Limb (tissue), 2 donors: ENCODE results near the gene SMIM35.
"Not testable (repeated sequence)": the region's sequence is repeated elsewhere in the genome, so short reads cannot be mapped to it uniquely, and the experiment has no call there.

Experiments used
- DNase-seq, 2 donors: peaks; one replicate each; pipeline ENCODE4 v3.0.0-alpha.2; 2016; ENCODE audit errors: extremely low spot score in 2 of 2

SMIM35 gene

DNA sequence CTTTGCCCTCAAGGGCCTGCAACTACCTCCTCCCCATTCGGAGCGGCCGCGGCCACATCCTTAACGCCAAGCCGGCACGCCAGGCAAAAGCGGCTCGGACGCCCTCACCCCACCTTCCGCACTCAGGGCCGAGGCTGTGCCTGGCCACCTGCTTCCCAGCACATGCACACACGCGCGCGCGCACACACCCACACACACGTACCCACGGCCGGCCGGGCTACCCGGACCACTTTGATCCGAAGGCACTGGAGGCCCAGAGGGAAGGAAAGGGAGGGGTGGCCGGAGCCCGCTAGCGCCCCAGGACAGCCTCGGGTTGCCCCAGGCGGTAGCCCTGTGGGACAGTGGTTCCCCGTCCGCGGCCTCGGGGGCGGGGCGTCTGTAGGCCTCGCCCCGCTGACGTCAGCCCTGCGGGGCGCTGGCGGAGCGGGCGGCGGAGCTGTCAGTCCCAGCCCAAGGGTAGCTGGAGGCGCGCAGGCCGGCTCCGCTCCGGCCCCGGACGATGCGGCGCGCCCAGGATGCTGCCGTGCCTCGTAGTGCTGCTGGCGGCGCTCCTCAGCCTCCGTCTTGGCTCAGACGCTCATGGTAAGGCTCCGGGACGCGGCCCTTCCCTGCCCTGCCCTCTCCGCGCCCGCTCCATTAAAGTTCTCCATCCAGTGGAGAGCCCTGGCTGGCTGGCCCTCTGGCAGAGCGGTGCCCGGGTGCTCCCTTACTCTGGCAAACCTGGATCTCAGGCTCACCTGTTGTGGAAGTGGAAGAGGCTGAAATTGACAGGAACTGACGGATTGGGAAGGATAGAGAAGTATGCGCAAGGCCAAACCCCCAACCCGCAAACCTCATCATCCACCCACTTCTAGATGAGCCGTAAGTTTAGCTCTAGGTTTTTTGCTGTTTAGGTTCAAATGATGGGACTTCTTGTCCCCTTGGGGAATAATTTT lies 100.5 kb downstream of the SMIM35 start, which contains the start of gene IL10RA:
IL10RA (plus strand) TSS at position 442 of the 935 bp plus-strand sequence; CDS start at position 516, 74 bp downstream.
- peak; percentile 53 to 76 for DNase-seq

GRCh38 chr11:117984476-117984875 lies 102.3 kb downstream of the SMIM35 start:
- peak in 1 of 2 donors; percentile 1 for DNase-seq

DNA sequence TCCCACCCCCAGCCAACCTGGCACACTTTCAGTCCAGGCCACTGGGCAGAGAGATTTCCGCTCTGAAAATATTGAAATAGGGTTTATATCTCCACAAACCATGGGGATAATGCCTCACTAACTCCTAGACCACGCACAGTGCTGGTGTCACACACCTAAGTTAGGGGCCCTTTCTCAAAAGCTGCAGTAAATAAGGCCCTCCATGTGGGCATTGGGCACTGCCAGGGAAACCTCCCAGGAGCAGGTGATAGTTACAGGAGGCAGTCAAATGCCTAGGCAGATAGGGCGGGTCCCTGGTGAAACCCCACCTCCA lies 103.6 kb downstream of the SMIM35 start:
- DNase-seq = no peak

GRCh38 chr11:117980720-117981119 lies 106.0 kb downstream of the SMIM35 start:
- DNase-seq = no peak

DNA sequence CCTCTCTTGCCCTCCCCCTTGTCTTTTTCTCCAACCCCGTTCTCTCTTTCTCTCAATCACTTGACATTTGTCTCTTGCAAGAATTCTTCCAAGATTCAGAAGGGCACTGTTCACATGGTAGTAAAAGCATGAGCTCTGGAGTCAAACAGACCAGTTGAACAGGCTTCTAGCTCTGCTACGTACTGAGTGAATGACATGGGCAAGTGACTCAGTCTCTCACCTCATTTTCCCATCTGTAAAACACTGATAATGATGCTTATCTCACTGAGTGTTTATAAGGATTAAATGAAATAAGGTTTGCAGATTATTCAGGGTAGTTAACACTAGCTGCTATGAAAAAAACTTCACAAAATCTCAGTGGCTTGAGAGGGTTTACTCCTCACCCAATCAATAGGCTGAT lies 106.5 kb downstream of the SMIM35 start:
- no peak for DNase-seq

DNA sequence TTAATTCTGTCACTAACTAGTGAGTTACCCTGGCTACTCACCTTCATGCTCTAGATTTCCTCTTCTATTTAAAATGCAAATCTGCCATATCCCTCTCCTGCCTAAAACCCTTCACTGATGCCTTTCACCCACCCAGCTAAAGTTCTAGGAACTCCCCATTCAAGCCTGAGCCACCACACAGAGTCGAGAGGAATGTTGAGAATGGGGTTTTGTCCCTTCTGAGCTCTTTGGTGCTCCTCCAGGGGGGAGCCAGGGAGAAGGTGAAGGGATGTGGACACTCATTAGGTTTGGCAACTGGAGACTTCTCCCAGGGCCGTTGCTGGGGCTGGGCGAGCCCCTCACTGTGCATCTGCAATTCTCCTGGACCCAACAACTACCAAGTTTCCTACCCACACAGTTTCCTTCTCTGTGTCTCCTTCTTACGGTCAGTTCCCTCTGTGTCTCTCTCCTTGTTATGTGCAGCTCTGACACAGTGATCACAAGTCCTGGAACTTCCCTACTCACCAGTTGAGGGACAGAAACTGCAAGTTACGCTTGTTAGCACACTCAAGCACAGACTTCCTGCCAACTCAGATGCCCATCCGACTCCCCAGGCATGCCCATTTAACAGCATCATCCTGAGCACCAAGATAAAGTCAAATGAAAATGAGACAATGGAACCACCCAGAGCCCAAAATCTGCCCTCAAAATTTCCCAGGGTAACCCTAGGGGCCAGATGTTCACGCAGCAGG lies 107.1 kb downstream of the SMIM35 start:
- DNase-seq = no peak

- no peak for DNase-seq
These were observed 107.8 kb downstream of the SMIM35 start for GRCh38 chr11:117978991-117979390.

GRCh38 chr11:117978291-117978910 lies 108.4 kb downstream of the SMIM35 start:
- not testable (repeated sequence) for DNase-seq

DNA sequence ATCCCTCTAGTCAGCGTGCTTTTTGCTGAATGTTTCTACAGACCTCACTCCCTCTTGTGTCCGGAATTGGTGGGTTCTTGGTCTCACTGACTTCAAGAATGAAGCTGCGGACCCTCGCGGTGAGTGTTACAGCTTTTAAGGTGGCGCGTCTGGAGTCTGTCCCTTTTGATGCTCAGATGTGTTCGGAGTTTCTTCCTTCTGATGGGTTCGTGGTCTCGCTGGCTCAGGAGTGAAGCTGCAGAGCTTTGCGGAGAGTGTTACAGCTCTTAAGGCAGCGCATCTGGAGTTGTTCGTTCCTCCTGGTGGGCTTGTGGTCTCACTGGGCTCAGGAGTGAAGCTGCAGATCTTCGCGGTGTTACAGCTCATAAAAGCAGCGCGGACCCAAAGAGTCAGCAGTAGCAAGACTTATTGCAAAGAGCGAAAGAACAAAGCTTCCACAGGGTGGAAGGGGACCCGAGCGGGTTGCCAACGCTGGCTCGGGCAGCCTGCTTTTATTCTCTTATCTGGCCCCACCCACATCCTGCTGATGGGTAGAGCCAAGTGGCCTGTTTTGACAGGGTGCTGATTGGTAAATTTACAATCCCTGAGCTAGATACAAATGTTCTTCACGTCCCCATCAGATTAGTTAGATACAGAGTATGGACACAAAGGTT lies 109.0 kb downstream of the SMIM35 start:
- not testable (repeated sequence) for DNase-seq

GRCh38 chr11:117977029-117977428 lies 109.7 kb downstream of the SMIM35 start:
- DNase-seq = no peak

GRCh38 chr11:117976445-117976844 lies 110.3 kb downstream of the SMIM35 start:
- no peak for DNase-seq

DNA sequence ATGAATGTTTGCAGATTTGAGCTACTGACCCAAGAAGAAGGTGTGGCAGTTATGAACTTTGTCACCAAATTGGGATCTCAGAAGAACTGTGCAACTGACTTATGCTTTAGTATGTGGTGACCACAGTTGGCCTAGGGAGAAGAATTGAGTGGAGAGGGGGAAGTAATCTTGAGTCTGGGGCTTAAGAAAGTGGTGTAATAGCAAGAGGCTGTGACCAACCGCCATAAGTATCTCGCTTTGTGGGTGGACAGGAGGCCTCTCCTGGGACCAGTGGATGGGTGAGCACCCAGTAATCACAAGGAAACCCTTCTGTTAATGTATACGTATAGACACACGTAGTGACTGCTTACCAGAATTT lies 113.3 kb downstream of the SMIM35 start:
- DNase-seq = no peak

DNA sequence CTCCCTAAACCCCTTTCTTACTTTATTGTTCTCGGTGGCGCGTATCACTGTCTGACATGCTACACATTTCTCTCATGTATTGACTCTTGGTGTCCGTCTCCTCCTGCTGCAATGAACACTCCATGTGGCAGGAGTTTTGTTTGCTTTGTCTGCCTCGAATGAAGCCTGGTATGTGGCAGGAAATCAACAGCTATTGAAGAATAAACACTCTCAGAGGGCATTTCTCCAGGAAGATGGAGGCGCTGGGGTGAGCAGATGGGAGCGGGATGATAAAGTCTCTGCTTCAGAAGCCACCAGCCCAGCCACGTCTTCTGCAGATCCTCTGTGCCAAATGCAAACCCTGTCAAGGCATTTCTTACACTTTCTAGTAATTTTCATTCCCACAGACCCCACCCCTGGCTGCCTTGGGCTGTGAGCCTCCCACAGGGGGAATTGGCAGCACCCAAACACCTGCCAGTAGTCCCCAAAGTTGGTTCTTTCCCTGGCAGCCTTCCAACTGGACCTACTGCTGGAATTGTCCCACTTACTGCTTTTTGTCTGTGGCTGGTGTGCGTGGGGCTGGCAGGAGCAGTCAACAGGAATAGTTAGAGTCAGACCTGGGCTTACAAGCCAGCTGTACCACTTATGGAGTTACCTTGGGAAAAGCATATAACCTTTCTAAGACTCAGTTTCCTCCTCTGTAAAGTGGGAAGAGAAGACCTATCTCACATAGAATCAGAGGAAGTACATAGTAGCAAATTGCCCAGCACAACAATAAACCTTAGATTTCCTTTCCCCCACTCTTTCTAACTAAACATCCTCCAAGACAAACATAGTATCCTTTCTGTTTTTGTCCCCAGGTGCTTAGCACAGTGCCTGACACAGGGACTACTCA lies 113.9 kb downstream of the SMIM35 start:
- DNase-seq = peak in 1 of 2 donors; percentile 19

DNA sequence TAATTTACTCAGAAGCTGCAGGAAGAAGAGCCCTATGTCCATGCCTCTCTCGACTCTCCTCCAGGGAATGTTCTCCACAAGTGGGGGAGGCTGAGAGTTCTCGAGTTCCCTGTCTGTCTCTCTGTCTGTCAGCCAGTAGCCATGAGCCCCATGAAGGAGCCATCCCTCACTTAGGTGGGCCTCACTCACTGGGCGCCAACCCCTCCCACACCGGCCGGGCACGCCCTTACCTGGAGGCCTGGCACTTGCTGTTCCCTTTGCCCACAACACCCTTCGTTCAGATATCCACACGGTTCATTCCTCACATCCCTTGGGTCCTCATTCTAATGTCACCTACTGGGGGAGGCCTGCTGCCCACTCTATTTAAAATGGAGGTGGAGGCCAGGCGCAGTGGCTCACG lies 114.7 kb downstream of the SMIM35 start:
- DNase-seq = no peak

- no peak for DNase-seq
These were observed 116.3 kb downstream of the SMIM35 start for GRCh38 chr11:117970400-117971024.

GRCh38 chr11:117969160-117969991 lies 117.4 kb downstream of the SMIM35 start:
- no peak for DNase-seq

DNA sequence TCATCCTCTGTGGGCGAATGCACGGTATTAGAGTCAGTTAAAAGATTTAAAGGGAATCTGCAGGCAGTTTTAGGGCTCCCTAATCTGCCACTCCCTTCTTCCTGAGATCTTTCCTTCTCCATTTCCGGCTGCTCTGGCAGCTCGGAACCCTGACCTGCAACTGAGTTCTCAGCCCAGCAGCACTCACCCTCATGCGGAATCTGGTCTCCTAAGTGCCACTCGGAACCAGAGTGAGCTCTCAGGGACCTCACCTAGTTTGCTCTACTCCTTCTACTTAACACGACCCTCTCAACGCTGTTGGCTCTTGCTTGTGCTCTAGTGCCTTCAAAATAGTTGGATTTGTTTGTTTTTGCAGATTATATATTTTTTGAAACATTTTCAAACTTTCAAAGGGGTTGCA lies 119.9 kb downstream of the SMIM35 start:
- DNase-seq = no peak

- DNase-seq = no peak
These were observed 123.9 kb downstream of the SMIM35 start for GRCh38 chr11:117962826-117963225.

DNA sequence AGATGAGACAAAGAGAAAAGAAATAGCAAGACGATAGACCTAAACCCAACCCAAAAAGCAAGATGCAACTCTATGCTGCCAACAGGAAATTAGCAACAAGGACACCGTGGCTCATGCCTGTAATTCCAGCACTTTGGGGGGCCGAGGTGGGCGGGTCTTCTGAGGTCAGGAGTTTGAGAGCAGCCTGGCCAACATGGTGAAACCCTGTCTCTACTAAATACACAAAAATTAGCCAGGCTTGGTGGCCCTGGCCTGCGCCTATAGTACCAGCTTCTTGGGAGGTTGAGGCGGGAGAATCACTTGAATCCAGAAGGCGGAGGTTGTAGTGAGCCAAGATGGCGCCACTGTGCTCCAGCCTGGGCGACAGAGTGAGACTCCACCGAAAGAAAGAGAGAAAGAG lies 124.9 kb downstream of the SMIM35 start:
- DNase-seq = peak in 1 of 2 donors; percentile 8
